K562 treated with DMSO at 1 percent for 48 hours (cell line): ENCODE measurements around the gene TAF11L8. TPM values are rescaled to one million over a fixed set of nuclear protein-coding genes. Genes with fewer than 3 reads are reported as not detected.

Experiments
- total RNA-seq: library from RNA; unstranded; fragments of 300-600 nt; gene quantifications from 2 replicates; pipeline ENCODE4 v1.2.3, GENCODE V29; 2022; ENCODE audit warnings: low replicate concordance; ENCODE audit errors: extremely low read depth

TAF11L8 gene
- total RNA-seq = not detected in 2 replicates

GRCh38 chr5:17590860-17591259 is at the start of gene TAF11L8:
TSS of gene TAF11L8 (minus strand) at chr5:17590960.

GRCh38 chr5:17634160-17634559 is 43.4 kb upstream of the TAF11L8 start, which contains the start of gene TAF11L14:
TSS of gene TAF11L14 (plus strand) at chr5:17634460.

GRCh38 chr5:17631788-17632187 is 41.0 kb upstream of the TAF11L8 start, which contains the start of gene TAF11L13:
TSS of gene TAF11L13 (plus strand) at chr5:17632088.

GRCh38 chr5:17610092-17610491 is 19.3 kb upstream of the TAF11L8 start, which contains the start of gene TAF11L12:
TSS of gene TAF11L12 (plus strand) at chr5:17610392.

GRCh38 chr5:17603880-17604279 is 13.1 kb upstream of the TAF11L8 start, which contains the start of gene TAF11L11:
TSS of gene TAF11L11 (plus strand) at chr5:17604183.

GRCh38 chr5:17597728-17598127 is 7.0 kb upstream of the TAF11L8 start, which contains the start of gene TAF11L10:
TSS of gene TAF11L10 (minus strand) at chr5:17597828.

GRCh38 chr5:17594255-17594654 is 3.5 kb upstream of the TAF11L8 start, which contains the start of gene TAF11L9:
TSS of gene TAF11L9 (minus strand) at chr5:17594394.

GRCh38 chr5:17585658-17586057 is 5.1 kb downstream of the TAF11L8 start, which contains the start of gene TAF11L7:
TSS of gene TAF11L7 (minus strand) at chr5:17585758.

Other genes with a start within 250 kb of the TAF11L8 start
- not detected in 2 replicates for gene TAF11L2, start 92.7 kb downstream of the TAF11L8 start, total RNA-seq
- gene TAF11L3, start 72.6 kb downstream of the TAF11L8 start, total RNA-seq = not detected in 2 replicates
- not detected in 2 replicates for gene TAF11L4, start 69.2 kb downstream of the TAF11L8 start, total RNA-seq
- not detected in 2 replicates for gene TAF11L5, start 65.7 kb downstream of the TAF11L8 start, total RNA-seq
- not detected in 2 replicates for gene TAF11L6, start 62.3 kb downstream of the TAF11L8 start, total RNA-seq
- gene TAF11L7, start 5.2 kb downstream of the TAF11L8 start, total RNA-seq = not detected in 2 replicates
- not detected in 2 replicates for gene TAF11L9, start 3.4 kb upstream of the TAF11L8 start, total RNA-seq
- gene TAF11L10, start 6.9 kb upstream of the TAF11L8 start, total RNA-seq = not detected in 2 replicates
- gene TAF11L11, start 13.2 kb upstream of the TAF11L8 start, total RNA-seq = not detected in 2 replicates
- gene TAF11L12, start 19.4 kb upstream of the TAF11L8 start, total RNA-seq = not detected in 2 replicates
- not detected in 2 replicates for gene TAF11L13, start 41.1 kb upstream of the TAF11L8 start, total RNA-seq
- gene TAF11L14, start 43.5 kb upstream of the TAF11L8 start, total RNA-seq = not detected in 2 replicates